ENCODE data around the gene NFATC2. TPM values are rescaled to one million over a fixed set of nuclear protein-coding genes. Genes with fewer than 3 reads are reported as not detected.

Gene NFATC2
- total RNA-seq, 1 experiment from 2014 or later, result 0.34 TPM

- in situ Hi-C loops (cut with HindIII; ENCODE audit: low pct_unique_long_range_greater_than_20kb, low sequenced_read_pairs), result no loop called here
- no peak for DNase-seq (ENCODE audit: low read depth)
Measured at GRCh38 chr20:51419646-51420045, 122.9 kb downstream of the NFATC2 start.

GRCh38 chr20:51419231-51419630 is 123.3 kb downstream of the NFATC2 start:
- no peak for DNase-seq (ENCODE audit: low read depth)
- in situ Hi-C loops (cut with HindIII; ENCODE audit: low pct_unique_long_range_greater_than_20kb, low sequenced_read_pairs), result no loop called here

- in situ Hi-C loops (cut with HindIII; ENCODE audit: low pct_unique_long_range_greater_than_20kb, low sequenced_read_pairs), result no loop called here
- no peak for DNase-seq (ENCODE audit: low read depth)
Measured at GRCh38 chr20:51418137-51418529, 124.4 kb downstream of the NFATC2 start.

GRCh38 chr20:51417250-51418136 is 125.0 kb downstream of the NFATC2 start:
- DNase-seq (ENCODE audit: low read depth), result no peak
- in situ Hi-C loops (cut with HindIII; ENCODE audit: low pct_unique_long_range_greater_than_20kb, low sequenced_read_pairs), result no loop called here

- in situ Hi-C loops (cut with HindIII; ENCODE audit: low pct_unique_long_range_greater_than_20kb, low sequenced_read_pairs), result no loop called here
- no peak for DNase-seq (ENCODE audit: low read depth)
Measured at GRCh38 chr20:51416532-51417249, 125.8 kb downstream of the NFATC2 start.

GRCh38 chr20:51413857-51414256 is 128.7 kb downstream of the NFATC2 start:
- DNase-seq (ENCODE audit: low read depth), result no peak
- in situ Hi-C loops (cut with HindIII; ENCODE audit: low pct_unique_long_range_greater_than_20kb, low sequenced_read_pairs), result no loop called here

- no peak for DNase-seq (ENCODE audit: low read depth)
- in situ Hi-C loops (cut with HindIII; ENCODE audit: low pct_unique_long_range_greater_than_20kb, low sequenced_read_pairs), result no loop called here
Measured at GRCh38 chr20:51412951-51413481, 129.5 kb downstream of the NFATC2 start.

GRCh38 chr20:51412333-51412871 is 130.1 kb downstream of the NFATC2 start:
- in situ Hi-C loops (cut with HindIII; ENCODE audit: low pct_unique_long_range_greater_than_20kb, low sequenced_read_pairs), result no loop called here
- no peak for DNase-seq (ENCODE audit: low read depth)

GRCh38 chr20:51411870-51412269 is 130.6 kb downstream of the NFATC2 start:
- no peak for DNase-seq (ENCODE audit: low read depth)
- in situ Hi-C loops (cut with HindIII; ENCODE audit: low pct_unique_long_range_greater_than_20kb, low sequenced_read_pairs), result no loop called here

- in situ Hi-C loops (cut with HindIII; ENCODE audit: low pct_unique_long_range_greater_than_20kb, low sequenced_read_pairs), result no loop called here
Measured at GRCh38 chr20:51410586-51411325, 131.8 kb downstream of the NFATC2 start.

GRCh38 chr20:51409192-51409880 is 133.2 kb downstream of the NFATC2 start:
- DNase-seq (ENCODE audit: low read depth), result peak; percentile 20
- in situ Hi-C loops (cut with HindIII; ENCODE audit: low pct_unique_long_range_greater_than_20kb, low sequenced_read_pairs), result no loop called here

More at GRCh38 chr20:51410586-51411325, 131.8 kb downstream of the NFATC2 start:
- DNase-seq (ENCODE audit: low read depth), result no peak

- in situ Hi-C loops (cut with HindIII; ENCODE audit: low pct_unique_long_range_greater_than_20kb, low sequenced_read_pairs), result no loop called here
Measured at GRCh38 chr20:51404297-51405060, 138.0 kb downstream of the NFATC2 start.

GRCh38 chr20:51403466-51404220 is 138.9 kb downstream of the NFATC2 start:
- DNase-seq (ENCODE audit: low read depth), result no peak
- in situ Hi-C loops (cut with HindIII; ENCODE audit: low pct_unique_long_range_greater_than_20kb, low sequenced_read_pairs), result no loop called here

More at GRCh38 chr20:51404297-51405060, 138.0 kb downstream of the NFATC2 start:
- DNase-seq (ENCODE audit: low read depth), result no peak

- DNase-seq (ENCODE audit: low read depth), result no peak
Measured at GRCh38 chr20:51402201-51402600, 140.3 kb downstream of the NFATC2 start.

GRCh38 chr20:51401496-51401895 is 141.0 kb downstream of the NFATC2 start:
- no peak for DNase-seq (ENCODE audit: low read depth)
- in situ Hi-C loops (cut with HindIII; ENCODE audit: low pct_unique_long_range_greater_than_20kb, low sequenced_read_pairs), result no loop called here

More at GRCh38 chr20:51402201-51402600, 140.3 kb downstream of the NFATC2 start:
- in situ Hi-C loops (cut with HindIII; ENCODE audit: low pct_unique_long_range_greater_than_20kb, low sequenced_read_pairs), result no loop called here
